Muscle of arm (tissue), 12 donors: ENCODE measurements around the gene CCDC3. TPM values are rescaled to one million over a fixed set of nuclear protein-coding genes. Genes with fewer than 3 reads are reported as not detected.

Source experiments
- polyA plus RNA-seq, 12 donors: library from polyadenylated mRNA; unstranded; fragments of 120-200 nt; gene quantifications; one replicate each; pipeline ENCODE4 v1.2.1, GENCODE V29; 2013; ENCODE audit not compliant: insufficient read length in 12 of 12

CCDC3 gene
- polyA plus RNA-seq, 12 donors: 10.2 to 77.9 (median 20.6) TPM; not detected in 1

Other genes starting within 250 kb of the CCDC3 start
- gene OPTN, start 98.5 kb upstream of the CCDC3 start, polyA plus RNA-seq: 10 to 100 TPM in 11 of 12 donors, not detected in 1; 23.5 to 73.4 (median 33.1) TPM
- 10 to 100 TPM in 1 of 12 donors, 1 to 10 TPM in 10, not detected in 1; 3.9 to 11.1 (median 6.0) TPM for gene MCM10, start 159.8 kb upstream of the CCDC3 start, polyA plus RNA-seq
- gene UCMA, start 232.7 kb upstream of the CCDC3 start, polyA plus RNA-seq: 1 to 10 TPM in 6 of 12 donors, under 1 TPM in 4, not detected in 2; 0.68 to 2.6 (median 1.1) TPM